Effector memory CD4-positive, alpha-beta T cell (primary cell): Measurements from ENCODE around the gene CES2.

Source experiments
- DNase-seq, 3 donors: peaks; one replicate each; pipeline ENCODE4 v3.0.0-alpha.2; 2020
- H3K27ac ChIP-seq: 2 replicates; pipeline ENCODE4 v1.7.0; 2013; ENCODE audit warnings: mild to moderate bottlenecking, low read length, moderate library complexity; ENCODE audit not compliant: insufficient read depth, poor library complexity, severe bottlenecking
- H3K27me3 ChIP-seq: replicated peaks from 2 replicates; pipeline ENCODE4 v1.7.0; 2013; ENCODE audit warnings: mild to moderate bottlenecking, low read length; ENCODE audit not compliant: insufficient read depth, control insufficient read depth, poor library complexity, severe bottlenecking
- H3K36me3 ChIP-seq: 2 replicates; pipeline ENCODE4 v1.7.0; 2013; ENCODE audit warnings: mild to moderate bottlenecking, low read length, moderate library complexity; ENCODE audit not compliant: control insufficient read depth, insufficient read depth
- H3K4me1 ChIP-seq: 2 replicates; pipeline ENCODE4 v1.7.0; 2013; ENCODE audit warnings: low read length, mild to moderate bottlenecking; ENCODE audit not compliant: control insufficient read depth, insufficient read depth, poor library complexity, severe bottlenecking
- H3K4me3 ChIP-seq: 2 replicates; pipeline ENCODE4 v1.7.0; 2013; ENCODE audit warnings: low read length, low read depth, mild to moderate bottlenecking; ENCODE audit not compliant: insufficient read depth, poor library complexity, severe bottlenecking
- H3K9me3 ChIP-seq: 2 replicates; pipeline ENCODE4 v1.7.0; 2013; ENCODE audit warnings: mild to moderate bottlenecking, low read length, moderate library complexity; ENCODE audit not compliant: control insufficient read depth

Gene CES2

DNA sequence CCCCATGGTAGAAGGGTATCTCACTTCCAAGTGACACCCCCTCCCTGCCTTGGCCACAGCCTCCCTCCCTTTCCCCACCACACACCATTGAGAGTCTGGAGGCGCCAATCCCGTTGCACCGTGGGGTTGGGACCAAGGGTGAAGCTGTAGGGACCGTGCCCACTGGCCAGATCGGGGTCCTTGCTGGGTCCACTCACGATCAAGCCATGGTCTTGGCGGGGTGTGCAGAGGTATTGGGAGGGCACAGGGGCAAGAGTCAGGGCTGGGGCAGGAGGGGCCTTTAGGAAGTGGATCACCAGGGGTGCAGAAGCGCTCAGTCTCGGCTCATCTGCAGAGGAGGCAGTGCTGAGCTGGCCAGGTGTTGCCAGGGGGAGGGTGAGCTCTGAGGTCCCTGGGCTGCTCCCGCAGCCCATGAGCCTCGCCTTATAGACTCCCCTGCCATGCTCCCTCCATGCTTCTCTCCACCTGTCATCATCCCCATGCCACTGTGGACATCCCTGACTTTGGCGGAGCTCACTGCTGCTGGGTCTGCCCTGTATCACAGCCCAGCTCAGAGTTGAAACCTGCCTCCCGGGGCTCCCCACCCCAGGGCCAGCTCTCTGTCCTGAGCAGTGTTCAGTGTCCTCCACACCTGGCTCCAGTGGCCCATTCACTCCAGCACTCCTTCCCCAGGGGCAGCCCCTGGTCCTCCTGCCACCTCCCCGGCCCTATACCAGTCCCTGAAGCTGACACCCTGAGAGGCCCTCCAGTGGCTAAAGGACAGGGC lies 25.0 kb upstream of the CES2 start:
- H3K4me1 ChIP-seq, result no peaks in the 10 kb centered on the region
- no peak overlapping the region for H3K27ac ChIP-seq
- no peaks in the 10 kb centered on the region for H3K36me3 ChIP-seq
- H3K27me3 ChIP-seq, result no peaks in the 10 kb centered on the region
- no peak overlapping the region for H3K4me3 ChIP-seq
- no peak for DNase-seq
- H3K9me3 ChIP-seq, result no peaks in the 10 kb centered on the region

DNA sequence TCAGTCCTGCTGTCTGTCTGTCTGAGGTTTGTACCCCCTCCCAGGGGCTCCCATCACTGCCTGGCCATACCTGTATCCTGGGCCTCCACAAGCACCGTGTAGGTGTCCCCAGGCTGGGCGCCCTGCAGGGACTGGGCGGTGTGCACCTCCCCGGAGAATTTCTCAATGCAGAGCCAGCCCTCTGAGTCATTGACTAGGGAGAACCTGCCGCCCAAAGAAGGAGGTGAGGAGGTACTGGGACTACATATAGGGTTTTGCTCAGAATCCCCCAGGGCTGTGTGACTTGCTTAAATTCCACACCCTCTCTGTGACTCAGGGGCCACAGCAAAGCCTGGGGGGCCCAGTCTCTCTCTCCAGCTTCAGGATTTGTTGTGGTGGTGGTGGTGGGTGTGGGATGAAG lies 24.2 kb upstream of the CES2 start:
- no peaks in the 10 kb centered on the region for H3K4me1 ChIP-seq
- DNase-seq, result no peak
- H3K9me3 ChIP-seq, result no peaks in the 10 kb centered on the region
- no peaks in the 10 kb centered on the region for H3K36me3 ChIP-seq
- H3K4me3 ChIP-seq, result no peak overlapping the region
- H3K27ac ChIP-seq, result no peak overlapping the region
- H3K27me3 ChIP-seq, result no peaks in the 10 kb centered on the region

DNA sequence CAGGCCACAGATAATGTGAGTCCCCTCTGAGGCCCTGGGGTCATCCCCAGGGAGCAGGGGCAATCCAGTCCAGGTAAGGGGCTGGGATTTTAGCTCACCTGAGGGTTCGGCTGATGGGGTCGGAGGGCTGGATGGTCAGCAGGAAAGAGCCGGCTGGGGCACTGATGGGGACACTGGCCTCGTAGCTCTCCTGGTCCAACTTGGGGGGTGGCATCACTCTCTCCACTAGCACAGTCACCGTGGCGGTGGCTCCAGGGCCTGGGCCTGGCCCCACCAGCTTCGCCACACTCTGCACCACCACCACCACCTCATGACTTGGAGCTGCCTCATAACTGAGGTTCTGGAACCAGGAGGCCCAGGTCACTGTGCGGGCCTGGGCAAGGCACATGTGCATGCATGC lies 23.5 kb upstream of the CES2 start:
- Histone ChIP-seq H3K36me3 (no peaks in the 10 kb centered on the region), H3K9me3 (no peaks in the 10 kb centered on the region)

DNA sequence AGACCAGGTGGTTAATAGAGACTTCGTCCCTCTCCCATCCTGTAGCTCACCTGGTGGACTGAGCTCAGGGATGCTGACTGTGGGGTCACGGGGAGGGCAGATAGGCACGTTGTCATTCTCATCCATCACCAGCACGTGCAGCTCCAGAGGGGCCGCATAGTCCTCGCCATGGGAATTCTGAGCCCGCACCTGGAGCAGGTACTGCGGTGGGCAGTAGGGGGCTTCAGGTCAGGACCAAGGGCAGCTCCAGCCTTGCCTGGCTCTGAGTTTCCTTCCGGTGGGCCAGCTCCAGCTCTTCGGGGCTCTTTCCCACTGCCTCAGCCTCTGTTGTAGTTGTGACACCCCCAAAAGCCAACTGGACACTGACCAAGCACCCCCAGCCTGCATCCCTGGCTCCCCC lies 22.2 kb upstream of the CES2 start:
- H3K27me3 ChIP-seq, result no peaks in the 10 kb centered on the region
- H3K9me3 ChIP-seq, result no peaks in the 10 kb centered on the region
- no peak overlapping the region for H3K27ac ChIP-seq
- no peaks in the 10 kb centered on the region for H3K4me1 ChIP-seq
- H3K36me3 ChIP-seq, result no peaks in the 10 kb centered on the region
- H3K4me3 ChIP-seq, result no peak overlapping the region
- no peak for DNase-seq

More for the DNA sequence above, 23.5 kb upstream of the CES2 start:
- Histone ChIP-seq H3K27ac (no peak overlapping the region), H3K4me3 (no peak overlapping the region), H3K4me1 (no peaks in the 10 kb centered on the region), H3K27me3 (no peaks in the 10 kb centered on the region)
- DNase-seq, result no peak

DNA sequence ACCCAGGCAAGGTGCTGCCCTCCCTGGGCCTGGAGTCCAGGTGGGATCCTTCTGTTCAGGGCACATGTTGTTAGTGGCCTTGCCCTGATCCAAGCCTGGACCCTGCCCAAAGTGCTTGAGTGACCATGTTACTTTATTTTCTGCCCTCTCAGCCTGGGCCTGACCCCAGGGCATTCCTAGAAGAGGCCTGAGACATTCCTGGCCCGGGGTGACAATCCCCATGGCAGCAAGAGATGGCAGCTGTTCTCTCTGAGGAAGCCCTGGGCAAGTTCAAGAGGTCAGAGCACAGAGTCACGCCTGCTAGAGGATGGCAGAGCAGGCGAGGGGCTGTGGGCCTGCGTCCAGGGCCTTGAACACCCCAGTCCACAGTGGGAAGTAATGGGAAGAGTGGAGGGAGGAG lies 21.6 kb upstream of the CES2 start:
- Histone ChIP-seq H3K4me3 (no peak overlapping the region), H3K36me3 (no peaks in the 10 kb centered on the region), H3K4me1 (no peaks in the 10 kb centered on the region), H3K9me3 (no peaks in the 10 kb centered on the region), H3K27me3 (no peaks in the 10 kb centered on the region), H3K27ac (no peak overlapping the region)
- DNase-seq, result no peak

DNA sequence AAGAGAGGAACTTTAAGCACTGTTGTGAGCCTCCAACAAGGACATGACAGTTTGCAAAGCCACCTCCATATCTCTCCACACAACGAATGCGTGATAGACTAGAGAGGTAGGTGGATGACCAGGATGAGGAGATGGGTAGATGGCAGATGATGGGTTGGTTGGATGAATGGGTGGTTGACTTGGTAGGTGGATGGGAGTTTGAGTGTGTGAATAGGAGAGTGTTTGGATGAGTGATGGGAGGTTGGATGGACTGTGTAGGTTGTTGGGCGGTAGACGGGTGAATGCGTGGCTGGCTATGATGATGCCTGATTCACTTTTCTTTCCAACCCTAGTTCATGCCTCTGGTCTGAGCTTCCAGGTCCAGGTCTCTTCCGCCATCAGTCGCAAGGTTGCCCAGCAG lies 20.8 kb upstream of the CES2 start:
- no peaks in the 10 kb centered on the region for H3K9me3 ChIP-seq
- no peaks in the 10 kb centered on the region for H3K27me3 ChIP-seq
- no peaks in the 10 kb centered on the region for H3K36me3 ChIP-seq
- H3K4me3 ChIP-seq, result no peak overlapping the region
- no peak for DNase-seq
- H3K27ac ChIP-seq, result no peak overlapping the region
- no peaks in the 10 kb centered on the region for H3K4me1 ChIP-seq

DNA sequence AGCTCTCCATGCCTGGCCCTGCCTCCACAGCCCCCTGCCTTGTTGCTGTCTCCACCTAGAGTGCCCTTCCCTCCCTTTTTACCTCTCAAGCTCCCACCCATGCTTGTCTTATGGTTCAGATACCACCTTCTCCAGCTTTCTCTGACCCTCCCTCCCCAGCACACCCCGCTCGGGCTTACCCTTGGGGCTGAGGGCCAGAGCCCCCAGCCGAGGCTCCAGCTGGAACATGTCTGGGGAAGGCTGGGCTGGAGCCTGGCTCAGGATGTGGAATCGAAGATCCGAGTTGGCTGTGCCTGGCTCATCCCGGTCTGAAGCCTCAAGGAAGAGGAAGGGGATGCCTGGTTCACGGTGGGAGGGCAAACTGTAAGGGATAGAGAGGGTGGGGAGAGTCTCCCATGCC lies 20.3 kb upstream of the CES2 start:
- Histone ChIP-seq H3K27me3 (no peaks in the 10 kb centered on the region), H3K27ac (no peak overlapping the region), H3K4me3 (no peak overlapping the region), H3K9me3 (no peaks in the 10 kb centered on the region), H3K36me3 (no peaks in the 10 kb centered on the region), H3K4me1 (no peaks in the 10 kb centered on the region)
- DNase-seq, result no peak

DNA sequence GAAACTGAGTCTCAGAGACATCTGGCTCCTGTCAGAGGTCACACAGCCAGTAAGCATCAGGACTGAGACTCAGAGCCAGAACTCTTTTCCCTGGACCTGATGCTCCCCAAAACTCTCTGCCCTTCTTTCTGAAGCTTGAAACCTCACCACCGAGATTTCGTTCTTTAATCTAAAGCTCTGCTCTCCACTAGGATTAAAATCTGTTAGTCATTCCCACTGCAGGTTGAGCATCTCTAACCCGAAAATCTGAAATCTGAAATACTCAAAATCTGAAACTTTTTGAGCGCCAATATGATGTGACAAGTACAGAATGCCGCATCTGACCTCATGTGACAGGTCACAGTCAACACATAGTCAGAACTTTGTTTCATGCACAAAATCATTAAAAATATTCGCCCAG lies 18.8 kb upstream of the CES2 start:
- Histone ChIP-seq H3K4me3 (no peak overlapping the region), H3K27me3 (no peaks in the 10 kb centered on the region), H3K27ac (no peak overlapping the region), H3K4me1 (no peaks in the 10 kb centered on the region), H3K9me3 (no peaks in the 10 kb centered on the region), H3K36me3 (no peaks in the 10 kb centered on the region)
- DNase-seq, result no peak

DNA sequence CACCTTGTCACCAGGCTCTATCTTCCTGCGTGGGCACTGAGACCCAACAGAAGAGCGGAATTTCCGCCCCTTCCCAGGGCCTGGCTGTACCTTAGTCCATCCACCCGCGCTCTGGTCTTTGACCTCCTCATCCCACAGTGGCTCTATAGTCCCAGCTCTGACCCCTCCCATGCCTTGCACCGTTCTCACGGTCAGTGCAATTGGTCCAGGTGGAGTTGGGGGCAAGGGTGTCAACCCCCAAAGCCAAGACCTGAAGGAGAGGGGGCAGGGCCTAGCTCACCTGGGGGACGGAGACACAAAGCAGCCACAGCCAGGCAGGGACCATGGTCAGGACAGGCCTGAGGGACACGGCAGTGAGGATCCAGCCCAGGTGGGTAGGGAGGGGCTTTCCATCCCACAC lies 17.6 kb upstream of the CES2 start:
- H3K9me3 ChIP-seq, result no peaks in the 10 kb centered on the region
- DNase-seq, result no peak

DNA sequence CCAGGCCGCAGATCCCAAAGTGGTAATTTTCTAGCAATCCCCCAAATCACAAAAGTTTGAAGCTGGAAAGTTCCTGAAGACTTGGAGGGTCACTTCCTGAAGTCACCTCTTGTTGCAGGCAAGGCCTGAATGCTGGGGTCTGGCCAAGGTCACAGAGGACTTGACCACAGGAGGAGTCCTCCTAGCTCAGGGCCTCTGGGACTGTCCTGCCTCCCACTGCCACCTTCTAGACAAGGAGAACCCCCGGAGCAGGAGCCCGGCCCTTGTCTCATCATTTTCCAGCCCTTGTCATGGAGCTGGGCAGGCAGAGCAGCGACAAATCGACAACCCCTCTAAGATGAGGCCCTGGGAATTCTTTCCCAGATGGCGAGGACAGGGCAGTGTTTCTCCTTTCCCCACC lies 17.0 kb upstream of the CES2 start:
- no peaks in the 10 kb centered on the region for H3K36me3 ChIP-seq
- H3K27ac ChIP-seq, result no peak overlapping the region
- DNase-seq, result no peak
- no peaks in the 10 kb centered on the region for H3K9me3 ChIP-seq
- H3K4me3 ChIP-seq, result no peak overlapping the region
- H3K4me1 ChIP-seq, result no peaks in the 10 kb centered on the region
- no peaks in the 10 kb centered on the region for H3K27me3 ChIP-seq

More for the DNA sequence above, 17.6 kb upstream of the CES2 start:
- Histone ChIP-seq H3K27me3 (no peaks in the 10 kb centered on the region), H3K4me1 (no peaks in the 10 kb centered on the region), H3K36me3 (no peaks in the 10 kb centered on the region), H3K4me3 (no peak overlapping the region), H3K27ac (no peak overlapping the region)
